Aorta (tissue), 5 donors: ENCODE measurements around the gene SERAC1. TPM values are rescaled to one million over a fixed set of nuclear protein-coding genes. Genes with fewer than 3 reads are reported as not detected.
A peak's percentile ranks its signal among the peaks of the same experiment; 100 is the strongest.
"Not testable (repeated sequence)": the region's sequence is repeated elsewhere in the genome, so short reads cannot be mapped to it uniquely, and the experiment has no call there.

ENCODE experiments used
- ATAC-seq: fragments of 200-7000 bp; cut with Tn5 transposase; one replicate; pipeline ENCODE4 v1.9.1; 2022; ENCODE audit warnings: moderate library complexity; ENCODE audit not compliant: low FRiP score
- DNase-seq, 2 donors: peaks; one replicate each; pipeline ENCODE4 v3.0.0-alpha.2; 2020
- H3K27ac ChIP-seq, 2 donors: one replicate each; pipeline ENCODE4 v1.5.1; 2013; ENCODE audit warnings: low read length in 2 of 2, mild to moderate bottlenecking in 2 of 2, moderate library complexity in 2 of 2, control low read depth in 1 of 2, inconsistent platforms in 1 of 2, low read depth in 1 of 2
- H3K27me3 ChIP-seq, 2 donors: one replicate each; pipeline ENCODE4 v1.6.1; 2013; ENCODE audit warnings: control low read depth in 1 of 2, low read length in 1 of 2, mild to moderate bottlenecking in 1 of 2, moderate library complexity in 1 of 2; ENCODE audit not compliant: insufficient read depth in 2 of 2, control insufficient read depth in 1 of 2
- H3K36me3 ChIP-seq, 2 donors: one replicate each; pipeline ENCODE4 v1.6.1; 2013; ENCODE audit warnings: control low read depth in 1 of 2, low read length in 1 of 2, mild to moderate bottlenecking in 1 of 2; ENCODE audit not compliant: insufficient read depth in 2 of 2, control insufficient read depth in 1 of 2
- H3K4me1 ChIP-seq, 2 donors: one replicate each; pipeline ENCODE4 v1.6.1; 2013; ENCODE audit warnings: low read length in 2 of 2, control low read depth in 1 of 2, mild to moderate bottlenecking in 1 of 2, moderate library complexity in 1 of 2; ENCODE audit not compliant: insufficient read depth in 2 of 2, control insufficient read depth in 1 of 2
- H3K4me3 ChIP-seq, 2 donors: one replicate each; pipeline ENCODE4 v1.5.1; 2013; ENCODE audit warnings: low read length in 2 of 2, control low read depth in 1 of 2, mild to moderate bottlenecking in 1 of 2
- H3K9me3 ChIP-seq: one replicate; pipeline ENCODE4 v1.6.1; 2013; ENCODE audit warnings: mild to moderate bottlenecking, low read length; ENCODE audit not compliant: control insufficient read depth
- WGBS, 2 donors: extraction: QIAGEN DNeasy Blood & Tissue Kit; methylation state at CpG; one replicate each; pipeline ENCODE4 v1.1.7; 2013; 5-methylcytosine and 5-hydroxymethylcytosine counted together
- intact Hi-C, 2 donors: fragments of 100-400 bp; cut with DNase I; formaldehyde crosslinking; loops; one replicate each; pipeline versions ENCODE4 v1.14.2 to v1.15.0; 2022
- long read RNA-seq, 2 donors: library from polyadenylated mRNA; unstranded; transcript quantifications; one replicate each; pipeline ENCODE4 v2.0.0, GENCODE V29; 2020 to 2021
- polyA plus RNA-seq, 2 donors: library from polyadenylated mRNA; stranded (reverse); fragments of 200-250 nt; gene quantifications; one replicate each; pipeline ENCODE4 v1.2.3, GENCODE V29; 2013
- total RNA-seq, 2 donors: library from RNA; stranded (reverse); fragmentation: NEBNext Ultra II Directional; extraction: Animal tissue kit (Norgen Biotek cat#: 25700); gene quantifications; one replicate each; pipeline ENCODE4 v1.2.1, GENCODE V29; 2021
- donor health status: healthy with polysubstance abuse.
- donor health status: Bipolar disorder and iron deficiency.
- donor health status: DM: no; HTN: no; CAD: no.
- donor health status: DM: no; HTN: no; CAD: no.
- donor health status: DM: yes; HTN: yes; CAD: no.

Gene SERAC1
- total RNA-seq (10 to 100 TPM; 10.9 to 13.1 TPM), polyA plus RNA-seq (1 to 10 TPM; 5.6 to 6.4 TPM)
- long read RNA-seq, donor 1, partial matches to known transcripts = 1 of 8 reads
- long read RNA-seq, donor 1, other reads (novel, unspliced or antisense) = 2 of 8 reads
- long read RNA-seq, donor 2, transcript SERAC1-202 (17 exons, 3,940 nt) = major isoform, 5 of 12 reads
- long read RNA-seq, donor 2, partial matches to known transcripts = 4 of 12 reads
- long read RNA-seq, donor 2, other reads (novel, unspliced or antisense) = 2 of 12 reads

DNA sequence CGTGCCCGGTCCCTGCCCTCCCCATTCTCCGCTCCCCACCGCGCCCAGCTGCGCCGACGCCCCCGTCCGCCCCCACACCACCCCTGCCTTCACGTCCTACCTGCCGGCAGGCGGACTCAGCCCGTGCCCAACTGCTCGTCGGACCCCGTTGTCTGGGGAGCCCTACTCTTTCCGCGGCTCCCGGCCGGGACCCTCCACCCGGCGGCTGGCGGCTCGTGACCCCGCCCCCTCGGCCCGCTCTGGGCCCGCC lies at the start of gene SERAC1:
Gene SERAC1 (minus strand): TSS at position 223 of the 250 bp plus-strand sequence. CDS start 9,899 bp downstream, outside the sequence.
- DNase-seq (no peak), ATAC-seq (peak; percentile 88)
- Histone ChIP-seq H3K4me1 (peaks cover 0 to 2% of the 10 kb centered on the region in 2 donors), H3K4me3 (peak within 1 kb of the TSS; percentile 47 to 99), H3K27ac (peak within 1 kb of the TSS; percentile 62 to 98), H3K9me3 (no peaks in the 10 kb centered on the region), H3K27me3 (no peaks in the 10 kb centered on the region), H3K36me3 (peaks cover 0 to 2% of the 10 kb centered on the region in 2 donors)
- WGBS, 2 donors = 1% methylated on average over 28 to 29 of the region's 29 CpGs
- intact Hi-C loops = no loop called here

DNA sequence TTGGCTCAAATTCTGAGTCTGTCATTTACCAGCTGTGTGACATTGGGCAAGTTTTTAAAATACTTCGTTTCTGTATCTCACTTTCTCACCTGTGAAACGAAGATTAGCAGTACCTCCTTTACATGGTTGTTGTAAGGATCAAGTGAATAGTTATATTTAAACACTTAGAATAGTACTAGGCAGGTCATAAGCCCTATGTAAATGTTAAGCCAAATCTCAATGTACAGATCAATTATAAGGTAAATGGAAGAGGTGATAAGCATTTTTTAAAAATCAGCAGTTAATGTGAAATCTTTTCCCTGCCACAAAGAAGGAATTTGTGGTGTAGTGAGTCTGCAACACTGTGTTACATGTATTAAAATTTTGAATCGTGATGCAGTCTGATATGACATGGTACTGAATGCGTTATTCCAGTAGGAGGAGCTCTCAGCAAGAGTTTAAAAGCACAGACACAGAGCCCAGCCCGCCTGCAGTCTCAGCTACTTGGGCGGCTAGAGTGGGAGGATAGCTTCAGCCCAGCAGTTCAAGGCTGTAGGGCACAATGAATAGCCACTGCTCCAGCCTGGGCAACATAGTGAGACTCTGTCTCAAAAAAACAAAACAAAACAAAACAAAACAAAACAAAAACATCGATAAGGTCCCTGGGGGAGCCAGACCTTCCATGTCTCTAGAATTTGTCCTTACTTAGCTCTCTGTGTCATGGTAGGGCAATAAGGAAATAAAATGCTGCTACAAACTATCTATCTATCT lies 46.0 kb upstream of the SERAC1 start:
- 13 to 18% methylated on average over 7 of the region's 7 CpGs for WGBS, 2 donors
- H3K4me3 ChIP-seq = no peak overlapping the region
- DNase-seq = peak in 1 of 2 donors; percentile 77
- ATAC-seq = peak; percentile 84
- no peaks in the 10 kb centered on the region for H3K9me3 ChIP-seq
- H3K27me3 ChIP-seq = no peaks in the 10 kb centered on the region
- H3K36me3 ChIP-seq = no peaks in the 10 kb centered on the region
- intact Hi-C loops = loop anchor here in 1 of 2 donors (2.0 kb wide), 1 partner anchor 477 kb away; no protein-coding TSS in a partner anchor
- H3K4me1 ChIP-seq = no peaks in the 10 kb centered on the region
- H3K27ac ChIP-seq = no peak overlapping the region

DNA sequence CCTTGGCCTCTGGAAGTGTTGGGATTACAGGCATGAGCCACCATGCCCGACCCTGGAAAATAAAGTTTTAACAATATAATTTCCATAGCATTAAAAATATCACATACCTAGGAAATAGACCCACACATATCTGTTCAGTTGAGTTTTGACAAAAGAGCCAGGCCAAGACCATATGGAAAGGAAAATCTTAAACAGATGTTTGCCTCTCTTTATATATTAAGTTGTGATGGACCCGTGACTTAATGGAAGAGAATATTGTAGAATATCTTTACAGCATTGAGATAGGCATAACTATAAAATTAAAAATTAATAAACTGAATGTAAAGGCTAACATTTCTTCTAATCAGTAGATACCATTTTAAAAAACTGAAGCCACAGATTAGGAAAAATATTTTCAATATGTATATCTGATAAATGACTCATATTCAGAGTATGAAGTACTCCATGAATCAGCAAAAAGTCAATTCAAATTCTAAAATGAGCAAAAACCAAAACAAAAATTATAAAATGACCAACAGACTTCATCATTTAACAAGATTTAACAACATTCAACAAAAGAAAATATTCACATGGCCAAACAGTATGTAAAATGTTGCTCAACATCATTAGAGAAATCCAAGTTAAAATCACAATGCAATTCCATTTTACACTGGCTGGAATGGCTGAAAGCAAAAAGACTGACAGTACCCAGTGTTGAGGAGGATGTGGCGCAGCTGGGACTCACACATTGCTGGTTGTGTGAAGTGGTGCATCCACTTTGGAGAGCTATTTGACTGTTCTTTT lies 43.4 kb upstream of the SERAC1 start:
- WGBS, 2 donors = 92 to 97% methylated on average over 3 of the region's 3 CpGs
- no peaks in the 10 kb centered on the region for H3K9me3 ChIP-seq
- no peaks in the 10 kb centered on the region for H3K27me3 ChIP-seq
- no peak overlapping the region for H3K4me3 ChIP-seq
- H3K36me3 ChIP-seq = no peaks in the 10 kb centered on the region
- intact Hi-C loops = no loop called here
- no peak overlapping the region for H3K27ac ChIP-seq
- H3K4me1 ChIP-seq = no peaks in the 10 kb centered on the region
- ATAC-seq (no peak), DNase-seq (no peak)

DNA sequence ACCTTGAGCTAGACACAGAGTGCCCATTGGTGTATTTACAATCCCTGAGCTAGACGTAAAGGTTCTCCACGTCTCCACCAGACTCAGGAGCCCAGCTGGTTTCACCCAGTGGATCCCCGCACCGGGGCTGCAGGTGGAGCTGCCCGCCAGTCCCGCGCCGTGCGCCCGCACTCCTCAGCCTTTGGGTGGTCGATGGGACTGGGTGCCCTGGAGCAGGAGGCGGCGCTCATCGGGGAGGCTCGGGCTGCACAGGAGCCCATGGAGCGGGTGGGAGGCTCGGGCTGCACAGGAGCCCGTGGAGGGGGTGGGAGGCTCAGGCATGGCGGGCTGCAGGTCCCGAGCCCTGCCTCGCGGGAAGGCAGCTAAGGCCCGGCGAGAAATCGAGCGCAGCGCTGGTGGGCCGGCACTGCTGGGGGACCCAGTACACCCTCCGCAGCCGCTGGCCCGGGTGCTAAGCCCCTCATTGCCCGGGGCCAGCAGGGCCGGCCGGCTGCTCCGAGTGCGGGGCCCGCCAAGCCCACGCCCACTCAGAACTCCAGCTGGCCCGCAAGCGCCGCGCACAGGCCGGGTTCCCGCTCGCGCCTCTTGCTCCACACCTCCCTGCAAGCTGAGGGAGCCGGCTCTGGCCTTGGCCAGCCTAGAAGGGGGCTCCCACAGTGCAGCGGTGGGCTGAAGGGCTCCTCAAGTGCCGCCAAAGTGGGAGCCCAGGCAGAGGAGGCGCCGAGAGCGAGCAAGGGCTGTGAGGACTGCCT lies 41.7 kb upstream of the SERAC1 start:
- H3K27ac ChIP-seq, H3K9me3 ChIP-seq, H3K27me3 ChIP-seq, H3K4me1 ChIP-seq, H3K36me3 ChIP-seq, H3K4me3 ChIP-seq, ATAC-seq, DNase-seq, intact Hi-C loops: not testable (repeated sequence)
- 96 to 97% methylated on average over 38 to 52 of the region's 52 CpGs for WGBS, 2 donors

DNA sequence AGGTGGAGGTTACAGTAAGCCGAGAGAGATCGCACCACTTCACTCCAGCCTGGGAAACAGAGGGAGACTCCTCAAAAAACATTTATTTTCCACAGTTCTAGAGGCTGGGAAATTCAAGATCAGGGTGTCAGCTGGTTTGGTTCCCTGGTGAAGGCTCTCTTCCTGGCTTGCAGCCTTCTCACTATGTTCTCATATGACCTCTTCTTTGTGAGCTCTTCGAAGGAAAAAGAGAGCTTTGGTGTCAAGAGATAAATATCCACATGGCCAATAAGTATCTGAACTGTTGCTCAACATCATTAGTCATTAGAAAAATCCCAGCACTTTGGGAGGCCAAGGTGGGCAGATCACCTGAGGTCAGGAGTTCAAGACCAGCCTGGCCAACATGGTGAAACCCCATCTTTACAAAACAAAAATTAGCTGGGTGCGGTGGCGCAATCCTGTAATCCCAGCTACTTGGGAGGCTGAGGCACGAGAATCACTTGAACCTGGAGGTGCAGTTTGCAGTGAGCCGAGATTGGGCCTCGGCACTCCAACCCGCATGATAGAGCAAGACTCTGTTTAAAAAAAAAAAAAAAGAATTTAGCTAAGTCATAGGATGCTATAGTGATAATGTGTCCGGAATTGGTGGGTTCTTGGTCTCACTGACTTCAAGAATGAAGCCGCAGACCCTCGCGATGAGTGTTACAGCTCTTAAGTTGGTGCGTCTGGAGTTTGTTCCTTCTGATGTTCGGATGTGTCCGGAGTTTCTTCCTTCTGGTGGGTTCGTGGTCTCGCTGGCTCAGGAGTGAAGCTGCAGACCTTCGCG lies 40.4 kb upstream of the SERAC1 start:
- H3K9me3 ChIP-seq, H3K27me3 ChIP-seq, H3K36me3 ChIP-seq, intact Hi-C loops, H3K27ac ChIP-seq, ATAC-seq, H3K4me3 ChIP-seq, DNase-seq, H3K4me1 ChIP-seq: not testable (repeated sequence)
- 90 to 92% methylated on average over 19 to 20 of the region's 20 CpGs for WGBS, 2 donors

DNA sequence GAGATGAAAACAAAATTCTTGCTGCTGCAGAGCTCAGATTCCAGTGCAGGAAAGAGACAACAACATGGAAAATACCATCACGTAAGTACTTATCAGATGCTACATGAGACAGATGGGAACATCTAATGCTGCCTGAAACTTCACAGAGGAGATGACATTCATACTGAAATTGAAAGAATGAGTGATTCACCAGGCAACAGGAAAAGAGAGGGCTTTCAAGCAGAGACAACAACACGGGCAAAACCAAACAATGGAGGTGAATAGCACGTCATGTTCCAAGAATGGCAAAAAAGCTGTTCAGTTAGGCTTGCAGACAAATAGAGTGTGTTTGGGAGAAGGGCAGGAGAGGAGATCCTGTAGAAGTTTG lies 39.3 kb upstream of the SERAC1 start:
- 70 to 77% methylated on average over 3 of the region's 3 CpGs for WGBS, 2 donors
- H3K36me3 ChIP-seq = no peaks in the 10 kb centered on the region
- H3K27me3 ChIP-seq = no peaks in the 10 kb centered on the region
- ATAC-seq (no peak), DNase-seq (no peak)
- no peak overlapping the region for H3K27ac ChIP-seq
- no peaks in the 10 kb centered on the region for H3K4me1 ChIP-seq
- intact Hi-C loops = no loop called here
- no peaks in the 10 kb centered on the region for H3K9me3 ChIP-seq
- no peak overlapping the region for H3K4me3 ChIP-seq

DNA sequence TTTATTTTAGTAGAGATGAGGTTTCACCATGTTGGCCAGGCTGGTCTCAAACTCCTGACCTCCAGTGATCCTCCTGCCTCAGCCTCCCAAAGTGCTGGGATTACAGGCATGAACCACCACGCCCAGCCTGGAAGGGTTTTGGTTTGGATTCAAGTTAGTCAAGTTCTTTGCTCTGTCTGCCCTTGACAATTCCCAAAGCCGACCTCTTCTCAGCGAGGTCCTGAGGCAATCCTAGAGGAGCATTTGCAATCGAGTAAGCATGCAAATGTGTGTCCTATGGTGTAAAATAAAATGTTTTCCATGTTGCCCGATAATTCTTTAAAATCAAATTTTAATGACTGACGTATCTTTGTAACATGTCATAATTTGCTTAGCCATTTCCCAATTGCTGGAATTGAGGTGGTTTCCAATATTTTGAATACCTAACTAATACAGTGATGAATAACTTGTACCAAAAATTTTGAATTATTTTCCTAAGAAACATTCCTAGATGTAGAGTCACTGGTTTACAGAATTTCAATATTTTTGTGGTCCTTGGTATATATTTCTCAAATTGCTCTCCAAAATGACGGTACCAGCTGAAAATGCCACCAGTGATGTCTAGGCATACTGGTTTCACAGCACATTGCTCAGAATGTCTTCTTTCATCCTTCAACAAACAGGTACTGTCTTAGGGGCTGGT lies 38.8 kb upstream of the SERAC1 start:
- Histone ChIP-seq H3K27me3 (no peaks in the 10 kb centered on the region), H3K4me3 (no peak overlapping the region), H3K27ac (no peak overlapping the region), H3K4me1 (no peaks in the 10 kb centered on the region), H3K9me3 (no peaks in the 10 kb centered on the region), H3K36me3 (no peaks in the 10 kb centered on the region)
- ATAC-seq (no peak), DNase-seq (no peak)
- intact Hi-C loops = no loop called here
- 92 to 93% methylated on average over 7 of the region's 7 CpGs for WGBS, 2 donors
